Loucy (cell line): ENCODE results near the gene FZD4.

Experiments used
- H2AFZ ChIP-seq: fragments of 200-600 bp; sonication (generic); 2 replicates; pipeline ENCODE4 v1.6.0; 2016; ENCODE audit warnings: antibody characterized with exemption, mild to moderate bottlenecking, low read length, moderate library complexity
- H3F3A ChIP-seq: fragments of 200-600 bp; 2 replicates; pipeline ENCODE4 v1.6.0; 2016; ENCODE audit warnings: antibody characterized with exemption, low read depth, mild to moderate bottlenecking
- H3K27me3 ChIP-seq: fragments of 200-600 bp; sonication (generic); 2 replicates; pipeline ENCODE4 v1.6.1; 2014; ENCODE audit warnings: low read length, mild to moderate bottlenecking; ENCODE audit not compliant: insufficient read depth, poor library complexity, severe bottlenecking
- H3K36me3 ChIP-seq: fragments of 200-600 bp; sonication (generic); 2 replicates; pipeline ENCODE4 v1.6.1; 2016; ENCODE audit warnings: low read length; ENCODE audit not compliant: insufficient read depth
- H3K4me1 ChIP-seq: fragments of 200-600 bp; sonication (generic); 2 replicates; pipeline ENCODE4 v1.5.1; 2014; ENCODE audit warnings: low read length, mild to moderate bottlenecking; ENCODE audit not compliant: insufficient read depth, poor library complexity, severe bottlenecking
- H3K4me2 ChIP-seq: fragments of 200-600 bp; sonication (generic); 2 replicates; pipeline ENCODE4 v1.6.0; 2014; ENCODE audit warnings: antibody characterized with exemption, low read length, low read depth, mild to moderate bottlenecking; ENCODE audit not compliant: poor library complexity, severe bottlenecking
- H3K4me3 ChIP-seq: fragments of 200-600 bp; sonication (generic); 2 replicates; pipeline ENCODE4 v1.5.1; 2014; ENCODE audit warnings: low read length, mild to moderate bottlenecking, mixed read lengths; ENCODE audit not compliant: poor library complexity, severe bottlenecking
- H3K79me2 ChIP-seq: fragments of 200-600 bp; sonication (generic); 2 replicates; pipeline ENCODE4 v1.6.1; 2014; ENCODE audit warnings: low read length; ENCODE audit not compliant: insufficient read depth
- H3K9ac ChIP-seq: fragments of 200-600 bp; sonication (generic); 2 replicates; pipeline ENCODE4 v1.6.0; 2014; ENCODE audit warnings: mild to moderate bottlenecking, low read depth, low read length, moderate library complexity; ENCODE audit not compliant: poor library complexity, severe bottlenecking
- H3K9me2 ChIP-seq: fragments of 200-600 bp; sonication (generic); replicated peaks from 2 replicates; pipeline ENCODE4 v1.6.1; 2016; ENCODE audit warnings: low read depth, low read length, mixed read lengths
- H3K9me3 ChIP-seq: fragments of 200-600 bp; sonication (generic); 2 replicates; pipeline ENCODE4 v1.6.1; 2014; ENCODE audit warnings: mild to moderate bottlenecking, antibody characterized with exemption, low read length, low read depth; ENCODE audit not compliant: insufficient read depth
- H4K20me1 ChIP-seq: fragments of 200-600 bp; sonication (generic); 2 replicates; pipeline ENCODE4 v1.6.0; 2014; ENCODE audit warnings: antibody characterized with exemption, low read length, mild to moderate bottlenecking; ENCODE audit not compliant: insufficient read depth, poor library complexity, severe bottlenecking
- CTCF ChIP-seq: fragments of 200-600 bp; sonication (generic); conservative IDR thresholded peaks from 2 replicates; pipeline ENCODE4 v1.5.1; 2014; ENCODE audit warnings: mild to moderate bottlenecking, antibody characterized with exemption, low read length
- EZH2phosphoT487 ChIP-seq: fragments of 200-600 bp; IDR thresholded peaks from 2 replicates; pipeline ENCODE4 v1.6.1; 2018; ENCODE audit warnings: antibody characterized with exemption, mild to moderate bottlenecking, moderate library complexity, borderline replicate concordance

The FZD4 gene

GRCh38 chr11:86912238-86912637, 43.0 kb downstream of the FZD4 start:
- Histone ChIP-seq H3K9me3 (no peaks in the 10 kb centered on the region), H3K36me3 (no peaks in the 10 kb centered on the region), H3K4me2 (no peak overlapping the region), H3K4me3 (no peak overlapping the region), H3K9me2 (no peaks in the 10 kb centered on the region), H4K20me1 (no peaks in the 10 kb centered on the region), H3K79me2 (no peaks in the 10 kb centered on the region), H3K27me3 (no peaks in the 10 kb centered on the region), H3K4me1 (peaks cover 6% of the 10 kb centered on the region), H3F3A (no peaks in the 10 kb centered on the region), H3K9ac (no peak overlapping the region), H2AFZ (no peak overlapping the region)
- TF ChIP-seq CTCF: no peak
- no peak for TF ChIP-seq EZH2phosphoT487

- H3K4me3 ChIP-seq: no peak overlapping the region
- H3K79me2 ChIP-seq: no peaks in the 10 kb centered on the region
- H3K4me1 ChIP-seq: no peaks in the 10 kb centered on the region
- no peaks in the 10 kb centered on the region for H3K27me3 ChIP-seq
- no peak overlapping the region for H2AFZ ChIP-seq
- no peak overlapping the region for H3K9ac ChIP-seq
- no peaks in the 10 kb centered on the region for H3F3A ChIP-seq
- TF ChIP-seq EZH2phosphoT487 (no peak), CTCF (no peak)
- no peaks in the 10 kb centered on the region for H3K36me3 ChIP-seq
- no peaks in the 10 kb centered on the region for H3K9me3 ChIP-seq
- H3K4me2 ChIP-seq: no peak overlapping the region
- H4K20me1 ChIP-seq: no peaks in the 10 kb centered on the region
- no peaks in the 10 kb centered on the region for H3K9me2 ChIP-seq
These were observed 44.6 kb downstream of the FZD4 start for GRCh38 chr11:86910592-86910991.

- Histone ChIP-seq H3F3A (no peaks in the 10 kb centered on the region), H3K27me3 (no peaks in the 10 kb centered on the region), H3K36me3 (no peaks in the 10 kb centered on the region), H3K9ac (no peak overlapping the region), H3K4me3 (no peak overlapping the region), H3K9me2 (no peaks in the 10 kb centered on the region), H3K4me1 (no peaks in the 10 kb centered on the region), H4K20me1 (no peaks in the 10 kb centered on the region), H3K9me3 (no peaks in the 10 kb centered on the region), H2AFZ (no peak overlapping the region), H3K4me2 (no peak overlapping the region), H3K79me2 (no peaks in the 10 kb centered on the region)
- TF ChIP-seq CTCF: no peak
- TF ChIP-seq EZH2phosphoT487: no peak
These were observed 49.0 kb downstream of the FZD4 start for GRCh38 chr11:86906198-86906597.
